ENCODE measurements around the gene PER1. TPM values are rescaled to one million over a fixed set of nuclear protein-coding genes. Genes with fewer than 3 reads are reported as not detected.
A peak's percentile ranks its signal among the peaks of the same experiment; 100 is the strongest.

PER1 gene
- total and polyA plus RNA-seq, 2 experiments from 2014 or later = 5.1 to 5.9 TPM

DNA sequence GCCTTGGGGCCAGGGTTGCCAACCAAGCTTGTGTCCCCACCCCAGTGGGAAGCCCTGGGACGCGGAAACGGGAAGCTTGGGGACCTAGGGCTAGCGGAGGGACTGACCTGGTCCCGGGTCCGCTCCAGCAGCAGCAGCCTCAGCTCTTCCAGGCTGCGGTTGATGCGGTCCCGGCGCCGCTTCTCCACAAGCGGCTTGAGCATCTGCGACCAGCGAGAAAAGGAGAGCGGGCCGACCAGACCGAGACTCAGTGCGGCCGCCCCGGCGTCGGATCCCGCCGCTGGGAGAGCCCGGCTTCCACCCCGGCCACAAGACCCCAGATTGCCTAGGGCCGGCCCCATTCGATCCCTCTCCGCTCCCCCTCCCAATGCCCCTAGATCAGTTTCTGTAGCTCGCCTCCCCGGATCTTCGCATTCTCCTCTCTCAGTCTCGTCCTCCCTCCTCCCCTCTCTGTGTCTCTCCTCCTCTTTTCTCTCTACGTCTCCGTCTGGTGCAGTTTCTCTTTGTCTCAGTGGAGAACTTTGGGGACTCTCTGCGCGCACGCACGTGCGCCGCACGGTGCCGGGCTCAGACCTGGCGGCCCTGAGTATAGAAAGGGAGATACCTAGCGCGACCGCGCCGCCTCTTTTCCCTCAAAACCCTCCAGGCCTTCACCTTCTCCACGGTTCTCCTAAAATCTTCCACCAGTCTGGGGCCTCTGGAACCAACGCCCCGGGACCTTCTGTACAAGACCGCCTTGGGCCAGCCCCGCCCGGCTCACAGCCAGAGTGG is 29.1 kb downstream of the PER1 start:
- peak overlapping the region; percentile 96 for H3K4me2 ChIP-seq (ENCODE audit: unreplicated experiment)
- H3K27me3 ChIP-seq (replicated peaks; ENCODE audit: insufficient read depth) = no peaks in the 10 kb centered on the region
- DNase-seq = peak; percentile 70
- H3F3A ChIP-seq (ENCODE audit: insufficient read depth) = peaks cover 27% of the 10 kb centered on the region
- TF ChIP-seq EZH2phosphoT487 (IDR thresholded peaks at IDR 0.05; ENCODE audit: insufficient read depth, low read depth) = no peak
- TF ChIP-seq EZH2 (IDR thresholded peaks at IDR 0.05; ENCODE audit: insufficient read depth, poor library complexity, severe bottlenecking) = no peak
- no peaks in the 10 kb centered on the region for H3K9me2 ChIP-seq (ENCODE audit: insufficient read depth)
- H3K4me3 ChIP-seq = peak overlapping the region; percentile 75
- WGBS, 2 experiments (ENCODE audit: low coverage in 1 of 2, low lambda C conversion rate in 2 of 2, missing lambda C conversion rate in 2 of 2) = 2 to 3% methylated on average over 47 to 48 of the region's 55 CpGs
- in situ Hi-C loops (cut with MboI) = no loop called here
- H3K4me1 ChIP-seq (ENCODE audit: insufficient read depth) = peaks cover 27% of the 10 kb centered on the region
- H3K79me2 ChIP-seq (ENCODE audit: insufficient read depth) = no peaks in the 10 kb centered on the region
- H4K20me1 ChIP-seq (ENCODE audit: insufficient read depth) = no peaks in the 10 kb centered on the region
- no peaks in the 10 kb centered on the region for H3K36me3 ChIP-seq (ENCODE audit: low read depth)
- H2AFZ ChIP-seq = peak overlapping the region; percentile 85
- no peaks in the 10 kb centered on the region for H3K9me3 ChIP-seq (ENCODE audit: low read depth)
- H3K27ac ChIP-seq = no peak overlapping the region
- H3K9ac ChIP-seq = peak overlapping the region; percentile 51

DNA sequence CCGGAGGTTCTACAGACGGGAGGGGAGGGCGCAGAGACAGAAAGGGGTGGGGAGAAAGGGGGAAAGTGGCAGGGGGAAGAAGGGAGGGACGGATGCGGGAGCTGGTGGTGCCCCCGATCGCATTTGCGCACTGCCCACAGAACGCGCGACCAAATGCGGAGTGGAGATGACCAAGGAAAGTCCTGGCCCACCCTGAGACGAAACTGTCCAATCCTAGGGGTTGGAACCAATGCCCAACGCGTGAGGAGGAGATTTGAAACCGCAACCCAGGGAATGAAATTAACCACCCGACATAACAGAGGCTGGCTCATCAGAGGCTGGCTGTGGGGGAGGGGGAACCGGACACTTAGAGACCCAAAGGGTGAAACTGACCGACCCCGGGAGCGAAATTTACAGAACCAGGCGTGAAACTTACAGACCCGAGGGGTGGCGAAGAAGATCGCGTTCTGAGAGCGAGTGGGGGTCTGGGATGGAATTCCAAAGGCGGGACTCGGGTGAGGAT is 29.7 kb downstream of the PER1 start:
- Histone ChIP-seq H2AFZ (peak overlapping the region; percentile 85), H3K9ac (peak overlapping the region; percentile 51), H3K9me3 (ENCODE audit: low read depth) (no peaks in the 10 kb centered on the region), H3K79me2 (ENCODE audit: insufficient read depth) (no peaks in the 10 kb centered on the region), H3K4me2 (ENCODE audit: unreplicated experiment) (peak overlapping the region; percentile 96), H4K20me1 (ENCODE audit: insufficient read depth) (no peaks in the 10 kb centered on the region), H3F3A (ENCODE audit: insufficient read depth) (peaks cover 31% of the 10 kb centered on the region), H3K4me1 (ENCODE audit: insufficient read depth) (peaks cover 30% of the 10 kb centered on the region), H3K9me2 (ENCODE audit: insufficient read depth) (no peaks in the 10 kb centered on the region), H3K27me3 (replicated peaks; ENCODE audit: insufficient read depth) (no peaks in the 10 kb centered on the region), H3K27ac (no peak overlapping the region), H3K4me3 (peak overlapping the region; percentile 75), H3K36me3 (ENCODE audit: low read depth) (no peaks in the 10 kb centered on the region)
- 2% methylated on average over 18 to 29 of the region's 29 CpGs for WGBS, 2 experiments (ENCODE audit: low coverage in 1 of 2, low lambda C conversion rate in 2 of 2, missing lambda C conversion rate in 2 of 2)
- peak; percentile 72 for DNase-seq
- in situ Hi-C loops (cut with MboI) = no loop called here
- TF ChIP-seq EZH2phosphoT487 (IDR thresholded peaks at IDR 0.05; ENCODE audit: insufficient read depth, low read depth) = no peak
- no peak for TF ChIP-seq EZH2 (IDR thresholded peaks at IDR 0.05; ENCODE audit: insufficient read depth, poor library complexity, severe bottlenecking)

DNA sequence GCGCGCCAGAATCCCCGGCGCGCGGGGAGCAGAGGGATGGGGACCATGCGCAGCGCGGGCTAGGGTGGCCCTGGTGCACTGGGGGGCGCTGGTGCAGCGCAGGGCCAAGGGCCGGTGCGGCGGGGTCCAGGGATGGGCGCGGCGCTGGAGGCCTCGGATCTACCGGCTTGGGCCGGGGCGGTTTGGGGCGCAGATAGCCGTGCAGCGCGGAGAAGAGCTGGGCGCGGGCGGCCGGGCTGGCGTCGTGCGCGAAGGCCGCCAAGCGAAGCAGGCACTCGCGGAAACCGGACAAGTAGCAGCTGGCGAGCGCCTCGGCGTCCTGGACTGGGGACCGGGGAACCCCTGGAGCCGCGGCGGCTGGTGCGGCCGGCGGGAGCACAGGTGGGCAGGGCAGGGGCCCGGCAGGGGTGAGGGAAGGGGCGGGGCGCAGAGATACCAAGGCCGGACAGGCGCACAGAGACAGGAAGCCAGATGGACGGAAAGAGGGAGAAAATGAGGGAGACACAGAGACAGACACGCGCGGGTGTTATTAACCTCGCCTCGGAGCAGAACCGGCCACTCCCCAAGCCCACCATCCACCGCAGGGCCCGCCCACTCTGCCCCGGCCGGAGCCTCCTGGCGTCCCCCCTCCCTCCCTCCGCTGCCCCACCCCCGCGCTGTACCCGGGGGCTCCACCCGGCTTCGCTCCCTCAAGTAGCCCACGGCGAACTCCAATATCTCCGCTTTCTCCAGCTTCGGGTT is 30.4 kb downstream of the PER1 start:
- Histone ChIP-seq H3K4me2 (ENCODE audit: unreplicated experiment) (peak overlapping the region; percentile 96), H3K9ac (peak overlapping the region; percentile 51), H3K27ac (no peak overlapping the region), H3K36me3 (ENCODE audit: low read depth) (no peaks in the 10 kb centered on the region), H3F3A (ENCODE audit: insufficient read depth) (peaks cover 25% of the 10 kb centered on the region), H3K9me2 (ENCODE audit: insufficient read depth) (no peaks in the 10 kb centered on the region), H2AFZ (peak overlapping the region; percentile 85), H3K27me3 (replicated peaks; ENCODE audit: insufficient read depth) (no peaks in the 10 kb centered on the region), H4K20me1 (ENCODE audit: insufficient read depth) (no peaks in the 10 kb centered on the region), H3K4me3 (peak overlapping the region; percentile 75), H3K9me3 (ENCODE audit: low read depth) (no peaks in the 10 kb centered on the region), H3K79me2 (ENCODE audit: insufficient read depth) (no peaks in the 10 kb centered on the region), H3K4me1 (ENCODE audit: insufficient read depth) (peaks cover 30% of the 10 kb centered on the region)
- 1 to 2% methylated on average over 43 to 73 of the region's 76 CpGs for WGBS, 2 experiments (ENCODE audit: low coverage in 1 of 2, low lambda C conversion rate in 2 of 2, missing lambda C conversion rate in 2 of 2)
- in situ Hi-C loops (cut with MboI) = no loop called here
- no peak for TF ChIP-seq EZH2 (IDR thresholded peaks at IDR 0.05; ENCODE audit: insufficient read depth, poor library complexity, severe bottlenecking)
- no peak for TF ChIP-seq EZH2phosphoT487 (IDR thresholded peaks at IDR 0.05; ENCODE audit: insufficient read depth, low read depth)
- peak; percentile 72 for DNase-seq

DNA sequence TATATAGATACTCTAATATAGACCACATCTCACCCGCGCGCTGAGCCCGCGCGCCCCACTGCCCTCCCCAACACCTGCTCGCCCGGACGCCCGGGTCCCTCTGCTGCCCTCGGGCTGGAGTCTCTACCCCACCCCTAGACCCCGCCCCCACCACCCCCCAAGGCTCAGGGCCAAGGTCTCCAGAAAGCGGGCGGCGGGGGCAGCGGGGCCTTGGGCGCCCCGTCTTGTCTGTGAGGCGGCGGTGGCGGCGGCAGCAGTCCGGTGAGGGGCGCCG is 30.9 kb downstream of the PER1 start:
- Histone ChIP-seq H3K4me2 (ENCODE audit: unreplicated experiment) (peak overlapping the region; percentile 96), H3F3A (ENCODE audit: insufficient read depth) (peaks cover 23% of the 10 kb centered on the region), H3K9me3 (ENCODE audit: low read depth) (no peaks in the 10 kb centered on the region), H3K79me2 (ENCODE audit: insufficient read depth) (no peaks in the 10 kb centered on the region), H3K9ac (no peak overlapping the region), H3K4me3 (peak overlapping the region; percentile 75), H3K36me3 (ENCODE audit: low read depth) (no peaks in the 10 kb centered on the region), H4K20me1 (ENCODE audit: insufficient read depth) (no peaks in the 10 kb centered on the region), H2AFZ (peak overlapping the region; percentile 85; the same call in 1 of the 2 replicates), H3K27ac (no peak overlapping the region), H3K9me2 (ENCODE audit: insufficient read depth) (no peaks in the 10 kb centered on the region), H3K27me3 (replicated peaks; ENCODE audit: insufficient read depth) (no peaks in the 10 kb centered on the region), H3K4me1 (ENCODE audit: insufficient read depth) (peaks cover 30% of the 10 kb centered on the region)
- in situ Hi-C loops (cut with MboI) = no loop called here
- TF ChIP-seq EZH2phosphoT487 (IDR thresholded peaks at IDR 0.05; ENCODE audit: insufficient read depth, low read depth) = no peak
- TF ChIP-seq EZH2 (IDR thresholded peaks at IDR 0.05; ENCODE audit: insufficient read depth, poor library complexity, severe bottlenecking) = no peak
- WGBS, 2 experiments (ENCODE audit: low coverage in 1 of 2, low lambda C conversion rate in 2 of 2, missing lambda C conversion rate in 2 of 2) = 1 to 4% methylated on average over 4 to 21 of the region's 25 CpGs
- no peak for DNase-seq
